Suprapubic skin (tissue), 4 donors: Measurements from ENCODE around the gene BGN.

Source experiments
- EP300 ChIP-seq: sonication (generic); formaldehyde crosslinking; IDR thresholded peaks from one replicate; pipeline ENCODE4 v1.6.1; 2017; ENCODE audit warnings: antibody characterized with exemption
- POLR2A ChIP-seq, 2 donors: fragments of 450-650 bp; IDR thresholded peaks; one replicate each; pipeline ENCODE4 v1.6.1; 2017; ENCODE audit warnings: antibody characterized with exemption in 2 of 2, mild to moderate bottlenecking in 2 of 2, moderate library complexity in 2 of 2
- POLR2AphosphoS5 ChIP-seq, 3 donors: sonication (generic); formaldehyde crosslinking; IDR thresholded peaks; one replicate each; pipeline ENCODE4 v1.6.1; 2017; ENCODE audit warnings: antibody characterized with exemption in 3 of 3
- TF ChIP-seq, protein P1 (sequence below), 2 donors: fragments of 200-600 bp in 1 of 2; fragments of 450-650 bp in 1 of 2; sonication (generic) in 1 of 2; IDR thresholded peaks; one replicate each; pipeline ENCODE4 v1.5.1; 2016 to 2019; ENCODE audit warnings: antibody characterized with exemption in 2 of 2, mild to moderate bottlenecking in 1 of 2, moderate library complexity in 1 of 2

DNA sequence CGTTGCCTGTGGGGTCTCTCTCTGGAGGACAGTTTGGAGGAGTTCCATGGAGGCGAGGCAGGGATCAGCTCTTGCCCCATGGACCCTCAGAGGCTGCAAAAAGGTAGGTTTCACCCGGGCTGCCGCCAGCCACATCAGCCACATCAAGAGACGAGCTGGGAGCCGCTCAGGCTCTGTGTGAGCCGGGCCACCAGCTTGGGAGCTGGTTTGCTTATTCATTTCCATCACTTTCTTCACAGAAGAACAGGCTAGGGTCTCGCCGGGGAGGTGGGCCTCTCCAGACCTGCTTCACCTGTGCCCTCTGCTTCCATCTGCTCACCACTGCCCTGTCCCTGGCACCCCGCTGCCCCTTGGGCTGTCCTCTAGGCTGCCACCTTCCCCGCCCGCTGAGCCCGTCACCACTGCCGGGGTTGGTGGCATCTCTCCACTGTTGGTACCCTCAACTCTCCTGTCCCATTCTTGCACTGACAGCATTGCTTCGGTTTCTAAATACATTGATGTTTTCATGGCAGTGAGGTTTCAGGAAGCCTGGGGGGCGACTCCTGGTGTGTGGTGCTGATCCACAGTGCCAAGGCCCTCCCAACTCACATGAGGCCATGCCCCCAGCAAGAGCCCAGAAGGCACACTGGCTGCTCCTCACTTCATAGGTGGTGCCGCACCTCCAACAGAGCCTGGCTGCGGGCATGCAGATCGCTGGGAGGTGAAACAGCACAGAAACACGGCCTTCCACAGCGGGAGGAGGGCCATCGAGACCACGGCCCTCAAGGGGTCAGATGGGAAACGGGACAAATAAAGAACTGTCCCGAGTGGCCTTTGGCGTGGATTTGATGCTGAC is 44.4 kb upstream of the BGN start:
- TF ChIP-seq, protein P1, sequence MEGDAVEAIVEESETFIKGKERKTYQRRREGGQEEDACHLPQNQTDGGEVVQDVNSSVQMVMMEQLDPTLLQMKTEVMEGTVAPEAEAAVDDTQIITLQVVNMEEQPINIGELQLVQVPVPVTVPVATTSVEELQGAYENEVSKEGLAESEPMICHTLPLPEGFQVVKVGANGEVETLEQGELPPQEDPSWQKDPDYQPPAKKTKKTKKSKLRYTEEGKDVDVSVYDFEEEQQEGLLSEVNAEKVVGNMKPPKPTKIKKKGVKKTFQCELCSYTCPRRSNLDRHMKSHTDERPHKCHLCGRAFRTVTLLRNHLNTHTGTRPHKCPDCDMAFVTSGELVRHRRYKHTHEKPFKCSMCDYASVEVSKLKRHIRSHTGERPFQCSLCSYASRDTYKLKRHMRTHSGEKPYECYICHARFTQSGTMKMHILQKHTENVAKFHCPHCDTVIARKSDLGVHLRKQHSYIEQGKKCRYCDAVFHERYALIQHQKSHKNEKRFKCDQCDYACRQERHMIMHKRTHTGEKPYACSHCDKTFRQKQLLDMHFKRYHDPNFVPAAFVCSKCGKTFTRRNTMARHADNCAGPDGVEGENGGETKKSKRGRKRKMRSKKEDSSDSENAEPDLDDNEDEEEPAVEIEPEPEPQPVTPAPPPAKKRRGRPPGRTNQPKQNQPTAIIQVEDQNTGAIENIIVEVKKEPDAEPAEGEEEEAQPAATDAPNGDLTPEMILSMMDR (IDR thresholded peaks at IDR 0.05) = no peak
- no peak for TF ChIP-seq POLR2AphosphoS5 (IDR thresholded peaks at IDR 0.05)
- TF ChIP-seq EP300 = no peak
- no peak for TF ChIP-seq POLR2A (IDR thresholded peaks at IDR 0.05)
